22Rv1 (cell line): ENCODE data around the gene WWOX.

ENCODE experiments used
- H3K27ac ChIP-seq: fragments of 450-650 bp; 2 replicates; pipeline ENCODE4 v1.5.1; 2017
- CTCF ChIP-seq: fragments of 450-650 bp; IDR thresholded peaks from 2 replicates; pipeline ENCODE4 v1.5.1; 2017; ENCODE audit warnings: mild to moderate bottlenecking
- ZFX ChIP-seq: fragments of 450-650 bp; IDR thresholded peaks from 2 replicates; pipeline ENCODE4 v1.6.1; 2017; ENCODE audit warnings: antibody characterized with exemption, borderline replicate concordance

Gene WWOX

GRCh38 chr16:78516006-78516736, 416.7 kb downstream of the WWOX start:
- no peak for TF ChIP-seq ZFX
- no peak for TF ChIP-seq CTCF
- H3K27ac ChIP-seq, result no peak overlapping the region

GRCh38 chr16:78519896-78520295, 420.4 kb downstream of the WWOX start:
- H3K27ac ChIP-seq, result no peak overlapping the region
- TF ChIP-seq ZFX (no peak), CTCF (no peak)

- TF ChIP-seq CTCF, result no peak
- no peak for TF ChIP-seq ZFX
- no peak overlapping the region for H3K27ac ChIP-seq
Measured at GRCh38 chr16:78520470-78520869, 421.0 kb downstream of the WWOX start.

GRCh38 chr16:78522327-78522726, 422.9 kb downstream of the WWOX start:
- TF ChIP-seq ZFX (no peak), CTCF (no peak)
- H3K27ac ChIP-seq, result no peak overlapping the region

- TF ChIP-seq CTCF, result no peak
- no peak overlapping the region for H3K27ac ChIP-seq
Measured at GRCh38 chr16:78523212-78523985, 423.9 kb downstream of the WWOX start.

- no peak overlapping the region for H3K27ac ChIP-seq
- TF ChIP-seq ZFX, result no peak
- TF ChIP-seq CTCF, result no peak
Measured at GRCh38 chr16:78524066-78524595, 424.7 kb downstream of the WWOX start.

- no peak for TF ChIP-seq CTCF
- TF ChIP-seq ZFX, result no peak
- no peak overlapping the region for H3K27ac ChIP-seq
Measured at GRCh38 chr16:78528265-78528664, 428.8 kb downstream of the WWOX start.
